ENCODE data around the gene TH.
"Not testable (repeated sequence)": the region's sequence is repeated elsewhere in the genome, so short reads cannot be mapped to it uniquely, and the experiment has no call there.

TH gene

DNA sequence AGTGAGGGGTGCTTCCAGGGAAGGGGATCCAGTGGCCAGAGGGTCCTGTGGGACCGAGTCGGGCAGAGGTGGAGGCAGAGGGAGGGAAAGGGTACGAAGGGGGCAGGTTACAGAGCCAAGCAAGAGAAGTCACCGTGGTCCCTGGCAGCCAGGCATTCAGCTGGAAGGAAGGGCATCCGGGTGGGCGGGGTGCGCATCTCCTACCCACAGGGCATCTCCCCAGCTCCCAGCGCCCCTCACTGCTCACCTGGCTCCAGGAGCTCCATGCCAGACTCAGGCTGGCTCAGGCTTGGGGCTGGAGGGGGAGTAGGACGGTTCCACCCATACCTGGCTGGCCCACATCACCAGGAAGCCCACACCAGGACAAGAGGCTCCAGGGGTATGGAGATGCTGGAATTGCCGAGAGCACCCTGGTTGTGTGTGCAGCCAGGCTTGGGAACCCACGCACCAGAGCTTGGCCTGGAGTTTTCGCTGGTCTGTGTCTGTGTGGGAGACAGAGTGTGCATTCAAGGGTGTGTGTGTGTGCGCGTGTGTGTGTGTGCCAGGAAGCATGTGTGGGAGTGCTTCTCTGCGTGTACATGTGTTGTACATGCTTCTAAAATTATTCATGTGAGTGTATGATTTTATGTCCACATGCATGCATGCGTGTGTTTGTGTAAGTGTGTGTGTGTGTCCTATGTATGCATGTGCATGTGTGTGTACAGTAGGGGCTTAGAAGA lies 6.6 kb upstream of the TH start:
- not testable (repeated sequence) for DNase-seq (ENCODE audit: low spot score)

DNA sequence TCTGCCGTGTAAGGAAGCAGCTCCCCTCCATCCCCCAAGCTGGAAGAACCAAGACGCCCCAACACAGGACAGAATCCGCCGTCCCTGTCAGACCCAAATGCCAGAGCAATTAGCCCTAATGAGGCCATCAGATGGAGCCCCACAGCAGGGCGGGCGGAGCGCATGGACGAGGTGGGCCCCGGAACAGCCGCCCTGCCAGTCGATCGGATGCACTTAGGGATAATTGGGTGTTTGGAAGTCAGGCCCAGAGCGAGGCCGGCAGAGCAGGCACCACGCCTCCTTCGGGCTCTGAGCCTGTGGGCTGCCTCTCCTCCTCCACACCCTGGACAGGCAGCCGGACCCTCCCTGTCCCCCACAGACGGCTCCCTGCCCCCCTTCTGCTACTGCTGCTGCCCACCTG lies 5.5 kb upstream of the TH start:
- no peak for DNase-seq (ENCODE audit: low spot score)

DNA sequence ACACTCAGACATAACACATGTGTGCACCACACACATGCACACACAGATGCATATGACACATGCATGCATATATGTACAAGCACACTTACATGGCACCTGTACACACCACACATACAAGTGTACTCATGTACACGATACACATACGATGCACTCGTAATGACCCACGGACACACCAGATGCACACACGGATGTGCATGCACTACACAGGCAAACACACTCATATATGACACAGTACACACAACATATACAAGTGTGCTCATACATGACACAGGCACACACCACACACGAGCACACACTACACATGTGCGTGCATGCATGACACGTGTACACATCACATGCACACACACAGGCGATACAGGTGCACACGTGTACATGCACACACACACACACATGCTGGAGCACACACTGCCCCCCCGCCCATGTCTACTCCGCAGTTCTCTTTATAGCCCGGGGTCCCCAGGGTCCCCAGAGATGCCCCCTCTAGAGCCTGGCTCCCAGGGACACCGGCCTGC lies 4.8 kb upstream of the TH start:
- no peak for DNase-seq (ENCODE audit: low spot score)

DNA sequence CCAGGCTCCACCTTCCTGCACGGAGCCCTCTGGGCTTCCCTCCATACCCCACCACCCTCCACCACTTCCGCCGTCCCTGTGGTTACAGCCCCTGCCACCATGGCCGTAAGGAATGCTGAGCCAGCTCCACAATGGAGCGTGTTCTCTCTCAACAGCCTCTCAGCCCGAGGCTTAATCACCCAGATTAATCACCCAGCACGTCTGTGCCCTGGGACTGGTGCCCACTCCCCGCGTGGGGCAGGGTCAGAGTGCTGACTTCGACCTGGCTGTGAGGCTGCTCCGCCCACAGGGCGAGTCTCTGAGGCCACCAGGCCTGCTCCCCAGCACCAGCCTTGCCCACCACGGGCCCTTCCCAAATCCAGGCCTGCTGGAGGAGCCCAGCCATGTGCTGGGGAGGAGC lies 4.0 kb upstream of the TH start:
- DNase-seq (ENCODE audit: low spot score) = no peak

DNA sequence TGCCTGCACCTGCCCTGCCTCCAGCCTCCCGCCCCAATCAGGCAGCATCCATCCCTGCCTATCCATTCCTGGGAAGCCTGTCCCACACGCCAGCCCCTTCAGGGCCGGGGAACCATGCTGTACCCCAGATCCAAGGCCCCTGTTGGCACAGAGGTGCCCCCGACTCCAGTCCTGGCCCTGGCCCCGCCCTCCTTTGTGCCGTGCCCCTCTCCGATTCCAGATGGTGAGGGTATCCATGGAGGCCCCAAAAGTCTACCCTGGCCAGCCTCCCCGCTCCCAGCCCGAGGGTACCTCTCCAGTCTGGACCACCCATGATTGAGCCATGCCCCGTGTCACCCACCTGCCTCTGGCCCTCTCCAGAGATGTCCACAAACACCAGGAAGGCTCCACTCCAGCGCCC lies 2.7 kb upstream of the TH start:
- no peak for DNase-seq (ENCODE audit: low spot score)

- DNase-seq (ENCODE audit: low spot score) = no peak
Measured at GRCh38 chr11:2173761-2174160, 2.1 kb upstream of the TH start.

DNA sequence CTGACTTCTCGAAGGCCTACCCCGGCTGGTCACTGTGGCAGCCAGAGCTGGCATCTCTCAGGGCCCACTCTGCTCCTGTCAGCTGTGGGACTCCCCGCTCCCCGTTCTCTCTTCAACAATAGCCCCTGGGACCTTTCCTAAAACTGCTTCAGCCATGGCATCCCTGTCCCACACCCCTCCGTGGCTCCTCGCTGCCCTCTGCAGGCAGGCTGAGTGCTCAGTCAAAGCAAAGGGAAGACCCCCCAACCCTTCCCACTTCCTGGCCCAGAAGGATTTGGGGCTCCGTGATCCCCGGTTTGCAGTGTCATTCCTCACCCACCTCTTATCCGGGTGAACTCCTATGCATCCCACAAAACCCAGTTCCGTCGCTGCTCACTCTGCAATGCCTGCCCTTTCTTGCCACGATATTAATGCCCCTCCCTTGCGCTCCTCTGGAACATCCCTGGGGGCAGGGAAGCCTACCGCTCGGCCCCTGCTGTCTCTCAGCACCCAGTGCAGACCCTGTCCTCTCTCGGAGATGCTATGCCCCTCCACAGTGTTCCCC lies 1.6 kb upstream of the TH start:
- DNase-seq (ENCODE audit: low spot score) = no peak

GRCh38 chr11:2172676-2173075 lies 1.1 kb upstream of the TH start:
- DNase-seq (ENCODE audit: low spot score) = no peak

DNA sequence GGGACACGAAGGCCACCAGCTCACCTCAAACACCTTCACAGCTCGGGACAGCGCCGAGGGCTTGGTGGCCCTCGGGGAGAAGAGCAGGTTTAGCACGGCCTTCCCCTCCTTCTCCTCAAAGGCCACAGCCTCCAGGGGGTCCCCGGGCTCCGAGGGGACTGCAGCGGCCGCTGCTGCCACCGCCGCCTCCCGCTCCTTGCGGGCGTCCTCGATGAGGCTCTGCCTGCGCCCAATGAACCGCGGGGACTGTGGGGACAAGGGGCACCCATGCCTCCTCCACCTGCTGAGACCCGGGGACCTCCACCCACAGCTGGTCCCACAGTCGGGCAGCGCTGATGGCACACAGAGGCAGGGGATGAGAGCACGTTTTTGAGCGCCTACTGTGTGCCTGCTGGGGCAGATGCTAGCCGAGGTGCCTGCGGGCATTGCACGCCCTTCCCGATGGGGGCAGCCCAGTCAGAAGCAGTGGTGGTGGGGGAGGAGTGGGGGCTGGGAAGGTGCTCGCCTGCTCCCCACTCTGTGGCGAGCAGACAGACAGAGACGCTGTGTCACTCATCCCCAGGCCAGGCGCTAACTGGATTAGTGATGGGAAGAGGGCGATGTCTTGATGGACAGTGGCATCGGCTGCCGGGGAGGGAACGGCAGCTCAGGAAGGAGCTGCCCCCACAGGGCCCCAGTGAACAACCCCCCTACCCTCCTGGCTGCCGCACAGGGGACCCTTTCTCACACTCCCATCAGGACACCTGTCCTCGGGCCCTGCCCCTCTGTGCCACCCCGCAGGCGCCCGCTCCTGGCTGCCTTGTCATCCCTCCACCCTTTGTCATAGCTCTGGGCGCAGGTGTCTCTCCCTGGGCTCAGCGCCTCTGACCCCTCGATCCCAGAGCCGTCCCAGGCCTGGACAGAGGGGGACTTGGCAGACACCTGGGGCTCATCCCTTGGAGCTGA lies 1.7 kb downstream of the TH start:
- no peak for DNase-seq (ENCODE audit: low spot score)

- no peak for DNase-seq (ENCODE audit: low spot score)
Measured at GRCh38 chr11:2169005-2169378, 2.6 kb downstream of the TH start.

GRCh38 chr11:2168286-2169004 lies 3.2 kb downstream of the TH start:
- no peak for DNase-seq (ENCODE audit: low spot score)

- DNase-seq (ENCODE audit: low spot score) = no peak
Measured at GRCh38 chr11:2167141-2168045, 4.2 kb downstream of the TH start.

GRCh38 chr11:2166091-2166851 lies 5.3 kb downstream of the TH start:
- no peak for DNase-seq (ENCODE audit: low spot score)

DNA sequence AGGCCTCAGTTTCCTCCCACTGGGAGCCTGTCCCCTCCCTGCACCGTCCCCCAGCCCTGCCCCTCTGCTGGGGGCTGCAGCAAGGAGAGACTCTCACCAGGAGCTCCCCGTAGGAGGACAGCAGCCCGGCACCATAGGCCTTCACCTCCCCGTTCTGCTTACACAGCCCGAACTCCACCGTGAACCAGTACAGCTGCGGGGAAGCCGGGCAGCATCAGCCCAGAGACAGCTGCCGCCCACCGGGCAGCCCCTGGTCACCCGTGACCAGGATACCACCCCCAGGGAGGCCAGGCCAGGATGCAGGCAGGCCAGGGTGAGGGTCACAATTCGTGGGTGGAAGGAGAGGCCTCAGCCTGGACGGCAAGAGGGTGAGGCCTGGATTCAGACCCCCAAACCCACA lies 6.0 kb downstream of the TH start:
- no peak for DNase-seq (ENCODE audit: low spot score)

DNA sequence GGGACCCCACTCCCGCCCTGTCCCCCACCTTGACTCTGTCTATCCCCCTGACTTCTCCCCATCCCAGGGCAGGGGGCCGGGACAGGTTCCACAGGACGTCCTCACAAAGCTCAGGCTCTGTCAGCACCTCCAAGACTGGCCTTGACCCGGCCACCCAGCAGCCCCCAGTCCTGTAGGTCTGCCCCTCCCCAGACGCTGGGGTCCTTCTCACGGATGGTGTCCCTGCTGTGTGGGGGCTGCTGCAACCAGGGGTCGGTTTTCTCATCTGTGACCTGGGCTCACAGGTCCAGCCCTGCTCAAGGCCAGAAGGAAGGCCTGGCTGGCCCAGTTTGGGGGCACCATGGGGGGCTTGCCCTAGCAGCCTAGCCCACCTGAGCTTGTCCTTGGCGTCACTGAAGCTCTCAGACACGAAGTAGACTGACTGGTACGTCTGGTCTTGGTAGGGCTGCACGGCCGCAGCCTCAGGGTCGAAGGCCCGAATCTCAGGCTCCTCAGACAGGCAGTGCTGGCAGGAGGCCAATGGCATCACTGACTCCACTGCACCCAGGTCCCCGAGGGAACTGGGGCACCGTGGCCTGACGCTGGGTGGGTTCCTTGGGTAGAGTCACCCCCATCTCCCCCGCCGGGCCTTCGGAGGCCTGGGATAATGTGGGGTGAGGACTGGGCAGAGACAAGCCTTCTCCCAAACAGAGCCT lies 6.6 kb downstream of the TH start:
- DNase-seq (ENCODE audit: low spot score) = no peak

GRCh38 chr11:2164081-2164480 lies 7.5 kb downstream of the TH start:
- no peak for DNase-seq (ENCODE audit: low spot score)

GRCh38 chr11:2163428-2163978 lies 8.1 kb downstream of the TH start:
- no peak for DNase-seq (ENCODE audit: low spot score)

DNA sequence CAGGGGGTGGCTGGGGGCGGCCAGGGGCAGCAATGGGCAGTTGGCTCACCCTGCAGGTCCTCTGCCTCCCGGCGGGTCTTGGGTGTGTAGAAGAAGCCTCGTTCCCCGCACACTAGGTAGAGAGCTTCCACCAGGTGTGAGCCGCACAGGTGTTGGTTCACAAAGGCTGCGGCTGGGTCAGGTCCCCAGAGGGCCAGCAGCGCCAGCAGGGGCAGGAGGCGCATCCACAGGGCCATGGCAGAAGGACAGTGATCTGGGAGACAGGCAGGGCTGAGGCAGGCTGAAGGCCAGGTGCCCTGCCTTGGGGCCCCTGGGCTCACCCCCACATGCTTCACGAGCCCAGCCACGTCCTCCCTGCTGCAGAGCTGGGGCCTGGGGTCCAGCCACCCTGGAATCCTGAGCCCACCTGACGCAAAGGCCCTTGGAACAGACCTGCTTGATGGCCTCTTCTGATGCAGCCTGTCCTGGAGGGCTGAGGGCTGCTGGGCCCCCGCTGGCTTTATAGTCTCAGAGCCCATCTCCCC lies 10.8 kb downstream of the TH start, which contains the start of gene INS:
INS (minus strand) TSS at position 474 of the 524 bp plus-strand sequence; CDS start at position 236, 238 bp downstream.
- DNase-seq (ENCODE audit: low spot score) = no peak
